Measurements from ENCODE around the gene RNASE8.

Gene RNASE8

GRCh38 chr14:21054123-21054767, 3.4 kb upstream of the RNASE8 start:
- DNase-seq = no peak

- no peak for DNase-seq
Measured at GRCh38 chr14:21054768-21055145, 2.9 kb upstream of the RNASE8 start.

- DNase-seq = no peak
Measured at GRCh38 chr14:21055432-21056117, 2.0 kb upstream of the RNASE8 start.

- DNase-seq = no peak
Measured at GRCh38 chr14:21056520-21057163, 980 bp upstream of the RNASE8 start.

- DNase-seq = no peak
Measured at GRCh38 chr14:21058903-21059302, 1.3 kb downstream of the RNASE8 start.

GRCh38 chr14:21059842-21060613, 2.4 kb downstream of the RNASE8 start:
- DNase-seq = no peak

- DNase-seq = no peak
Measured at GRCh38 chr14:21060614-21061346, 3.2 kb downstream of the RNASE8 start.

- DNase-seq = no peak
Measured at GRCh38 chr14:21061347-21061668, 3.7 kb downstream of the RNASE8 start.

GRCh38 chr14:21063479-21063878, 5.9 kb downstream of the RNASE8 start:
- no peak for DNase-seq

- no peak for DNase-seq
Measured at GRCh38 chr14:21066882-21067502, 9.4 kb downstream of the RNASE8 start.

GRCh38 chr14:21068521-21069387, 11.1 kb downstream of the RNASE8 start:
- DNase-seq = no peak

- DNase-seq = no peak
Measured at GRCh38 chr14:21069388-21070082, 11.9 kb downstream of the RNASE8 start.

- no peak for DNase-seq
Measured at GRCh38 chr14:21070083-21070609, 12.5 kb downstream of the RNASE8 start, which contains the start of gene ARHGEF40. ARHGEF40 (plus strand) TSS chr14:21070304; CDS start chr14:21070397, 93 bp downstream.

- no peak for DNase-seq
Measured at GRCh38 chr14:21070610-21071224, 13.1 kb downstream of the RNASE8 start.

- DNase-seq = peak; percentile 28
Measured at GRCh38 chr14:21071225-21072030, 13.8 kb downstream of the RNASE8 start.

- no peak for DNase-seq
Measured at GRCh38 chr14:21072031-21072473, 14.4 kb downstream of the RNASE8 start.

- DNase-seq = no peak
Measured at GRCh38 chr14:21072781-21073339, 15.2 kb downstream of the RNASE8 start.

- DNase-seq = no peak
Measured at GRCh38 chr14:21073921-21074320, 16.3 kb downstream of the RNASE8 start.
